HEK293 (cell line): Measurements from ENCODE around the gene PANX2.

Experiments used
- CTCF ChIA-PET: fragments of 350-600 bp; formaldehyde crosslinking; extraction: SDS; loops from one replicate; lab custom pipeline; 2021; ENCODE audit warnings: antibody characterized with exemption; lab: Yijun Ruan, JAX
- POLR2A ChIA-PET: fragments of 300-600 bp; formaldehyde crosslinking; extraction: SDS; loops from one replicate; lab custom pipeline; 2020; ENCODE audit warnings: antibody characterized with exemption, inconsistent platforms; lab: Yijun Ruan, JAX
- H3K27ac ChIP-seq: fragments of 200-500 bp; sonication (Bioruptor generic); 2 replicates; pipeline ENCODE4 v1.5.1; 2014; ENCODE audit warnings: low read depth, low read length, control low read depth, inconsistent platforms; ENCODE audit errors: extremely low read depth
- H3K36me3 ChIP-seq, 2 experiments: fragments of 200-500 bp in 1 of 2; sonication (Bioruptor generic) in 1 of 2; 1 replicate in 1 of 2; 2 replicates in 1 of 2; pipeline ENCODE4 v1.5.1; 2014 to 2017; ENCODE audit warnings: inconsistent platforms in 2 of 2, low read length in 2 of 2; ENCODE audit not compliant: control insufficient read depth in 2 of 2, insufficient read depth in 1 of 2
- H3K4me1 ChIP-seq: fragments of 200-500 bp; sonication (Bioruptor generic); 2 replicates; pipeline ENCODE4 v1.5.1; 2014; ENCODE audit warnings: mild to moderate bottlenecking, low read length, inconsistent platforms; ENCODE audit not compliant: control insufficient read depth, insufficient read depth
- H3K4me3 ChIP-seq: 2 replicates; pipeline ENCODE4 v1.5.1; 2011; ENCODE audit warnings: low read depth, mild to moderate bottlenecking, control low read depth, low read length, moderate library complexity
- H3K9me3 ChIP-seq: fragments of 200-500 bp; sonication (Bioruptor generic); 2 replicates; pipeline ENCODE4 v1.5.1; 2014; ENCODE audit warnings: low read depth, low read length, inconsistent platforms; ENCODE audit not compliant: control insufficient read depth, insufficient read depth
- ATF2 ChIP-seq: fragments of 450-650 bp; formaldehyde crosslinking; IDR thresholded peaks from 2 replicates; pipeline ENCODE4 v1.5.1; 2016; ENCODE audit warnings: missing biosample characterization, missing genetic modification characterization, low read depth
- EGR2 ChIP-seq: fragments of 450-650 bp; formaldehyde crosslinking; IDR thresholded peaks from 2 replicates; pipeline ENCODE4 v1.5.1; 2016; ENCODE audit warnings: low read depth, missing biosample characterization, missing genetic modification characterization
- KLF10 ChIP-seq: fragments of 450-650 bp; IDR thresholded peaks from 2 replicates; pipeline ENCODE4 v1.5.1; 2018; ENCODE audit warnings: missing biosample characterization, mild to moderate bottlenecking, missing genetic modification characterization
- PRDM2 ChIP-seq: fragments of 450-650 bp; formaldehyde crosslinking; IDR thresholded peaks from 2 replicates; pipeline ENCODE4 v1.5.1; 2016; ENCODE audit warnings: missing biosample characterization, missing genetic modification characterization, borderline replicate concordance
- SP2 ChIP-seq: fragments of 450-650 bp; formaldehyde crosslinking; IDR thresholded peaks from 2 replicates; pipeline ENCODE4 v1.5.1; 2016; ENCODE audit warnings: missing biosample characterization, missing genetic modification characterization
- SP7 ChIP-seq: fragments of 450-650 bp; formaldehyde crosslinking; IDR thresholded peaks from 2 replicates; pipeline ENCODE4 v1.5.1; 2016; ENCODE audit warnings: missing biosample characterization, missing genetic modification characterization
- ZBTB44 ChIP-seq: fragments of 450-650 bp; IDR thresholded peaks from 2 replicates; pipeline ENCODE4 v1.5.1; 2018; ENCODE audit warnings: missing biosample characterization, mild to moderate bottlenecking, missing genetic modification characterization
- ZBTB48 ChIP-seq: fragments of 450-650 bp; formaldehyde crosslinking; IDR thresholded peaks from 2 replicates; pipeline ENCODE4 v1.5.1; 2016; ENCODE audit warnings: missing biosample characterization, missing genetic modification characterization
- ZBTB7A ChIP-seq: fragments of 450-650 bp; formaldehyde crosslinking; IDR thresholded peaks from 2 replicates; pipeline ENCODE4 v1.5.1; 2016; ENCODE audit warnings: low read depth, missing biosample characterization, missing genetic modification characterization
- ZBTB8A ChIP-seq: fragments of 450-650 bp; formaldehyde crosslinking; IDR thresholded peaks from 2 replicates; pipeline ENCODE4 v1.5.1; 2016; ENCODE audit warnings: missing biosample characterization, missing genetic modification characterization
- ZFP41 ChIP-seq: fragments of 450-650 bp; formaldehyde crosslinking; IDR thresholded peaks from 2 replicates; pipeline ENCODE4 v1.5.1; 2016; ENCODE audit warnings: missing biosample characterization, missing genetic modification characterization, borderline replicate concordance
- ZNF138 ChIP-seq: fragments of 450-650 bp; formaldehyde crosslinking; IDR thresholded peaks from 2 replicates; pipeline ENCODE4 v1.5.1; 2016; ENCODE audit warnings: missing biosample characterization, missing genetic modification characterization, borderline replicate concordance
- ZNF223 ChIP-seq: fragments of 450-650 bp; formaldehyde crosslinking; IDR thresholded peaks from 2 replicates; pipeline ENCODE4 v1.5.1; 2016; ENCODE audit warnings: missing biosample characterization, missing genetic modification characterization
- ZNF324 ChIP-seq: fragments of 450-650 bp; formaldehyde crosslinking; IDR thresholded peaks from 2 replicates; pipeline ENCODE4 v1.5.1; 2016; ENCODE audit warnings: missing biosample characterization, missing genetic modification characterization
- ZNF488 ChIP-seq: fragments of 450-650 bp; formaldehyde crosslinking; IDR thresholded peaks from 2 replicates; pipeline ENCODE4 v1.5.1; 2016; ENCODE audit warnings: missing biosample characterization, missing genetic modification characterization
- ZNF544 ChIP-seq: fragments of 450-650 bp; formaldehyde crosslinking; IDR thresholded peaks from 2 replicates; pipeline ENCODE4 v1.5.0; 2017; ENCODE audit warnings: missing biosample characterization, missing genetic modification characterization
- ZNF548 ChIP-seq: fragments of 450-650 bp; formaldehyde crosslinking; IDR thresholded peaks from 2 replicates; pipeline ENCODE4 v1.5.1; 2016; ENCODE audit warnings: missing biosample characterization, missing genetic modification characterization
- ZNF623 ChIP-seq: fragments of 450-650 bp; formaldehyde crosslinking; IDR thresholded peaks from 2 replicates; pipeline ENCODE4 v1.5.1; 2016; ENCODE audit warnings: missing biosample characterization, missing genetic modification characterization
- ZNF639 ChIP-seq: fragments of 450-650 bp; formaldehyde crosslinking; IDR thresholded peaks from 2 replicates; pipeline ENCODE4 v1.5.1; 2016; ENCODE audit warnings: missing biosample characterization, missing genetic modification characterization
- ZNF704 ChIP-seq: fragments of 450-650 bp; formaldehyde crosslinking; IDR thresholded peaks from 2 replicates; pipeline ENCODE4 v1.5.1; 2016; ENCODE audit warnings: missing biosample characterization, missing genetic modification characterization
- ZSCAN30 ChIP-seq: fragments of 450-650 bp; IDR thresholded peaks from 2 replicates; pipeline ENCODE4 v1.5.1; 2018; ENCODE audit warnings: missing biosample characterization, mild to moderate bottlenecking, missing genetic modification characterization, moderate library complexity

The PANX2 gene

GRCh38 chr22:50205781-50206569 lies 35.4 kb downstream of the PANX2 start:
- Histone ChIP-seq H3K36me3 (peaks cover 20 to 73% of the 10 kb centered on the region in 2 experiments), H3K9me3 (no peaks in the 10 kb centered on the region), H3K27ac (no peak overlapping the region), H3K4me3 (no peak overlapping the region), H3K4me1 (no peaks in the 10 kb centered on the region)
- POLR2A ChIA-PET = interaction anchor here (0.7 to 1.0 kb wide), 2 partner anchors 13 to 57 kb away, joined by 3 to 4 read pairs; no protein-coding TSS in a partner anchor
- TF ChIP-seq ZFP41 (tag by site-specific recombination) = no peak
- peak; percentile 35; the same call in 1 of the 2 replicates for TF ChIP-seq ZNF623 (tag by site-specific recombination)
- no peak for TF ChIP-seq ZNF548 (tag by site-specific recombination)
- TF ChIP-seq ZNF223 (tag by site-specific recombination) = no peak
- TF ChIP-seq ZNF639 (tag by site-specific recombination) = no peak
- TF ChIP-seq ZBTB7A (tag by site-specific recombination) = no peak
- TF ChIP-seq ZBTB44 (tag by site-specific recombination) = no peak
- no peak for TF ChIP-seq ZNF544
- TF ChIP-seq, all 188 proteins: peak for 1
- CTCF ChIA-PET = interaction anchor here (0.7 to 2.8 kb wide), 8 partner anchors 16 to 254 kb away, joined by 3 to 13 read pairs (median 3); no protein-coding TSS in a partner anchor

GRCh38 chr22:50206599-50206998 lies 36.1 kb downstream of the PANX2 start:
- H3K4me1 ChIP-seq = no peaks in the 10 kb centered on the region
- ChIA-PET POLR2A (interaction anchor here (1.0 kb wide), 1 partner anchor 58 kb away, joined by 4 read pairs; no protein-coding TSS in a partner anchor), CTCF (interaction anchor here (0.7 to 2.8 kb wide), 9 partner anchors 15 to 254 kb away, joined by 3 to 13 read pairs (median 3); no protein-coding TSS in a partner anchor)
- H3K4me3 ChIP-seq = no peak overlapping the region
- peaks cover 24 to 78% of the 10 kb centered on the region in 2 experiments for H3K36me3 ChIP-seq
- H3K9me3 ChIP-seq = no peaks in the 10 kb centered on the region
- H3K27ac ChIP-seq = no peak overlapping the region
- TF ChIP-seq ZNF324 = no peak
- no peak for TF ChIP-seq ZNF138 (tag by site-specific recombination)
- TF ChIP-seq ZNF223 (tag by site-specific recombination) = no peak
- TF ChIP-seq ZBTB8A (tag by site-specific recombination) = peak; percentile 29; the same call in 1 of the 2 replicates
- TF ChIP-seq KLF10 (tag by site-specific recombination) = no peak
- no peak for TF ChIP-seq ATF2 (tag by site-specific recombination)
- no peak for TF ChIP-seq SP7 (tag by site-specific recombination)
- TF ChIP-seq ZSCAN30 (tag by site-specific recombination) = no peak
- TF ChIP-seq ZBTB48 (tag by site-specific recombination) = no peak
- TF ChIP-seq PRDM2 (tag by site-specific recombination) = no peak
- no peak for TF ChIP-seq ZNF488 (tag by site-specific recombination)
- TF ChIP-seq ZNF704 (tag by site-specific recombination) = no peak
- peak; percentile 20; the same call in 1 of the 2 replicates for TF ChIP-seq SP2
- TF ChIP-seq EGR2 (tag by site-specific recombination) = peak; percentile 50; the same call in 1 of the 2 replicates
